Stimulated activated CD8-positive, alpha-beta memory T cell treated with anti-CD3 and anti-CD28 coated beads, Interleukin-2, amount 100 ng/mL, for 48 hours (primary cell): ENCODE results near the gene LZTR1.
"Not testable (repeated sequence)": the region's sequence is repeated elsewhere in the genome, so short reads cannot be mapped to it uniquely, and the experiment has no call there.

Experiments used
- DNase-seq, 2 donors: peaks; one replicate each; pipeline ENCODE4 v3.0.0-alpha.2; 2020; ENCODE audit warnings: low read depth in 2 of 2

Gene LZTR1

DNA sequence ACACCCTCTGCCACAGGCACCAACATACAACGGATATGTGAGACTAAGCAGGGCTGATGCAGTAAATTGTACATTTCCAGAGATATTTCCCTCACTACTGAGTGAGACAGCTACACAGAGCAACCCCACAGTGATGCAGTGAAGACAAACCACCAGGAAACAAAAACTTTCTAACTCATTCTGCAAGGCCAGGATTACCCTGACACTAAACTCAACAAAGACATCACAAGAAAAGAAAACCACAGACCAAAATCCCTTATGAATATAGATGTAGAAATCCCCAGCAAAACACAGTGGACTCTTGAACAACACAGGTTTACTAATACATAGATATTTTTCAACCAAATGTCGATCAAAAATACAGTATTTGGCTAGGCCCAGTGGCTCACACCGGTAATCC is 51.8 kb downstream of the LZTR1 start:
- DNase-seq = no peak

DNA sequence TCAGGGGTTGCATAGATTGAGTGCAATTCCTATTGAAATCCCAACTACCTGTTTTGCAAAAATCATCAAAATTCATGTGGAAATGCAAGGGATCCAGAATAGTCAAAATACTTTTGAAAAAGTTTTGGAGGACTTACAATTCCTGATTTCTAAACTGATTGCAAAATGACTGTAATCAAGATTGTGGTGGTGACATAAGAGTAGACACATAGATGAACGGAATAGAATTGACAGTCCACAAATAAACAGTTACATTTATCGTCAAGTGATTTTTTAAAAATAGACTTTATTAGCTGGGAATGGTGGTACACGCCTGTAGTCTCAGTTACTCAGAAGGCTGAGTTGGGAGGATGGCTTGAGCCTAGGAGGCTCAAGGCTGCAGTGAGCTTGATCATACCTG is 52.9 kb downstream of the LZTR1 start:
- DNase-seq = no peak

DNA sequence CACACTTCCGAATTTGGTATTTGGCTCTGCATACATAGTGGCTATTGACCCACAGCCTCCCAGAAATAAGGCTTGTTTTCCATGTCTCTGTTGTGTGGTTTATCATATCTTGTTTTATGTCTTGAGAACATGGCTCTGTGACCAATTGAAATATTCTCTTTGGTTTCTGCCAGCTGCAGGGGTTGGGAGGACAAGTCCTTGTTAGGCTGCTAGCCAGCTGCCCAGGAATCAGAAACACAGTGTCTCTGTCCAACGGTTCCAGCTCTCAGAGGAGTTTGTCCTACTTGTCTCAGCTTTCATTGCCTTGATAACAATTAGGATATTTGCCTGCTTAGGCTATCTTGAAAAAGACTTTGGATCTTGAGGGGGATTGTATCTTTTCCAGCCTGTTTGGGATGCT is 56.3 kb downstream of the LZTR1 start:
- DNase-seq = no peak

DNA sequence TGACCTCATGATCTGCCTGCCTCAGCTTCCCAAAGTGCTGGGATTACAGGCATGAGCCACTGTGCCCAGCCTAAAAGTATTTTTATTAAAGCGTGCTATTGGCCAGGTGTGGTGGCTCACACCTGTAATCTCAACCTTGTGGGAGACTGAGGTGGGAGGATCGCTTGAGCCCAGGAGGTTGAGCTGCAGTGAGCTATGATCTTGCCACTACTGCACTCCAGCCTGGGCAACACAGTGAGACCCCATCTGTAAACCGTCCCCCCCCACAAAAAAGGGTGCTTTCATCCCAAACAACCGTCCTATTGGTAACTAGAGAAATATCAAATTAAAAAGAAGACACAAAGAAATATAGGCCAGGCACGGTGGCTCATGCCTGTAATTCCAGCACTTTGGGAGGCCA is 57.1 kb downstream of the LZTR1 start:
- DNase-seq = not testable (repeated sequence)

DNA sequence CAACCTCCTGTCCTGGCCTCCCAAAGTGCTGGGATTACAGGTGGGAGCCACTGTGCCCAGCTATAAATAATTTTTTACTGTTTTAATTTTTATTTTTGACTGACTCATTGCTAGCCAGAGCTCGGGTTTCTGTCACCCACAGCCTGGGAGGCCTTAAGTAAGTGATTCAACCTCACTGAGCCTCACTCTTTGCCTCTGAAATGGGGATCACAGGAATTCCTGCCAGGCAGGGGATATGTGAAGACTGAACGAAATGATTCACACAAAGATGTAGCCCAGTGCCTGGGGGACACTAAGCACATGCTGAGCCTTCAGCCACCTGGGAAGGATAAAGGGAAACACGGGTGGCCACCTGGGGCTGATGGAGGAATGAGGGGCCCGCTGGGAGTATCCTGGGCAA is 59.8 kb downstream of the LZTR1 start:
- no peak for DNase-seq

DNA sequence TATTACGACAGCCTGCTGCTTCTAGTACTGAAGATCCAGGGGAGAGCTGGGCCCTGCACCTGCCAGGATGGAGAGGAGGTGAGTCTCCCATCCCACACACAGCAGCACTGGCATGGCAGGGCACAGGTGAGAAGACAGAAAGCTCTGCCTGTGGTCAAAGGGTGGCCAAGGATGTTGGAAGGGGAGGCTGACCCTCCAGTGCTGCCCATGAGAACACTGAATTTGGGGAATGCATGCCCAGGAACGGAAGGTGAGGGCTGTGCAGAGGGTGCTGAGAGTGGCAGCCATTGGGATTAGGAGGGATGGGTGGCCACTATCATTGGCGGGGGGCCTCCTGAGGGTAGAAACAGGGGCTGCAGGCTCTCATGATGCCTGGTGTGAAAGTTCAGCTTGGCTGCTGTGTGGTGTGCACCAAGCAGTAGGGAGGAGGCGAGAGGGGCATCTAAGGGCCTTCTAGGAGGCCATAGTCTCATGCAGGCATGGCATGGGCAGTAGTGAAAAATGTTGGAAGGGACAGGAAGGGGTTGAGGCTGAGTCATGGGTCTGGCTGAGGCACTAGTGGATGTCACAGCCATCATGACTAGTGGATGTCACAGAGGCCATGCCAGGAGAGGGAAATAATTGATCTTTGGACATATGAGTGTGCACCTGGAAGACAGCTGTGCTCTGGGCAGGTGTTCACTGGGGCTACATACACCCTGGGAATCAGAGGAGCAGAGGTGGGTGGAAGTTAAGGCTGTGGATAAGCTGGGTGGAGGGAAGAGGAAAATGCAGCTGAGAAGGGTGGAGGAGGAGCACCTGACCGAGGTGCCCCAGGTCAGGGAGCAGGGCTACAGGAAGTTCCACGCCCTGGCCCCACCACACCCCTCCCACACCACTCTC is 61.1 kb downstream of the LZTR1 start:
- no peak for DNase-seq

DNA sequence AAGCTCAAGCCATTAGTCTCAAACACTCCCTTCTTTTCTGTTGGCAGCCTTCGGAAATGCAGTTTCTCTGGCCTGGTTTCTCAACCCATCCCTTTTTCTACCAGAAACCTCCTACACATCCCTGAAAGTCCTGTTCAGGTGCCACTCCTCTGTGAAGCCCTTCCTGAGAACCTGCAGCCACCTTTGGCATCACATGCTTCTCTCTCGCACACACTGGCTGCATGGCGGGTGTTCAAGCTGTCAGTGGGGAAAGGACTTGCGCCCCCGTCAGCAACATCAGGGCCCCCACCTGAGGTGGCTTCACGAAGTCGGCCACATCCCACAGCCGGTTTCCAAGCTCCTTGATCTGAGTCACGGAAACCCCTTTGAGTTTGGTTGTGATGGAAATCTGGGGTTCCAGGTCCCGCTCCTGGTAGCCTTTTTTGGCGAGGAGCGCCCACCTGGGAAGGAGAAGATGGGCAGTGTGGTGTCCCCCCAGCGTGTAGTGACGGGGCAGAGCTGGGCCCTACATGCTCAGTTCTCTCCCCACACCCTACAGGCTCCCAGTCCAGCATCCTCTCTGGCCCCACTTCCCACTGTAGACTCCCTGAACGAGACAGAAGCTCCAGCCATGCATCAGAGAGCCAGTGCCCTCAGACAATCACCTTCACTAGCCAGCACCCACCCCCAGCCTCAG is 61.9 kb downstream of the LZTR1 start:
- no peak for DNase-seq

DNA sequence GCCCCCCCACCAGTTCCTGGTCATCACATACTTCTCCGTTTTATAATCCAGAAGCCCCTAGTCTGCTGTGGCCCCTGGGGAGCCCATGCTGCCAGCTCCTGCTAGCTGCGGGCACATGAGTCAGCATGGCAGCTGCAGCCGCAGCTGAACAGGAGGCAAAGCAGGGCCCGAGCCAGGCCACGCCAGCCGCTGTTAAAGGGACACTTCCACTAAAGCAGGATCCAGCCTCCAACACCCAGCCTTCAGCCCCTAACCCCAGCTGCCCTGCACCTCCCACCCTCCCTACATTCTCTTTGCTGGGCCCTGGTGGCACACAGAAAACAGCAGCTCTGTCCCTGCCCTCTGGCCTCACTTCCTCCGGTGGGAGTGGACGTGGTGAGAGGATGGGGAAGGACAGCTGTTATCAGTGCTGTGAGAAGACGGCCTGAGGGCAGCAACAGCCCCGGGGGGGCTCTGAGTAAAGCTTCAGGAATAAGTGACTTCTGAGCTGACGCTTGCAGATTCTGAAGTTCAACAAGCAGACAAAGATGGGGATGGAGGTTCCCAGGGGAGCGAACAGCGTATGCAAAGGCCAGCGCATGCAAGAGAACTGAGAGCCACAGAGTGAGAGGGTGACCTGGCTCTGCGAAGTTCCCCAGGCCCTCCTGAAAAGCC is 63.0 kb downstream of the LZTR1 start:
- DNase-seq = no peak

DNA sequence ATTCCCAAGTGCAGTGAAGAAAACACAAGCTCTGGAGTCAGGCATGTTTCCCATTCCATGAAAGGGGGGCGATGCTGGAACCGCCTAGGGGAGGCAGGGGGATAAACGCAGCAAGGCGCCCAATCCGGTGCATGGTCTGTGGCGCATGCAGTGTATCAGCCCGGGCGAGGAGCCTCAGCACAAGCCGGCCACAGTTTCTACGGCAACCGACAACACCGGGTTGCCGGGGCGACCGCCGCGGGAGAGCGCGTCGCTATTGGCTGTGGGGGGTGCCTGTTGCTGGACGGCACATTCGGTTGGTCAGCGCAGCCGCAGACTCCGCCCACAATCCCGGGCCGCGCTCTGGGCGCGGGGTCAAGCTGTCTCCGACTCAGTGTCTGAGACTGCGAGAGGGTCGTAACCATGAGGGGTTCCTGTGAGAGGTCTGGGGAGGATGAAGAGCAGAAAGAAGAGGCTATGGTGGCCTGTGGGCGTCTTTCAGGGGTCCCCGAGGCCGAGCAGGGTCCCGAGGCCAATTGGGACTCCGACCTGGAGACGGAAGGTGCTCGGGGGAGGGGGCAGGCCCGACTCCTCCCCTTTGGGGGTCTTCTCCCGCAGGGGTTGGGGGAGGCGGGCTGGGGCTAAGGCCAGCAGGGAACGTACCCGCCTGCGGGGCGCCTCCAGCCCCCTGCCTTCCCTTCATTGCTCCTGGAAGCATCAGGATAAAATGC is 63.6 kb downstream of the LZTR1 start, which contains the start of gene LRRC74B:
LRRC74B (plus strand) TSS at position 362 of the 710 bp plus-strand sequence; CDS start at position 403, 41 bp downstream.
- peak; percentile 70 to 78 for DNase-seq

DNA sequence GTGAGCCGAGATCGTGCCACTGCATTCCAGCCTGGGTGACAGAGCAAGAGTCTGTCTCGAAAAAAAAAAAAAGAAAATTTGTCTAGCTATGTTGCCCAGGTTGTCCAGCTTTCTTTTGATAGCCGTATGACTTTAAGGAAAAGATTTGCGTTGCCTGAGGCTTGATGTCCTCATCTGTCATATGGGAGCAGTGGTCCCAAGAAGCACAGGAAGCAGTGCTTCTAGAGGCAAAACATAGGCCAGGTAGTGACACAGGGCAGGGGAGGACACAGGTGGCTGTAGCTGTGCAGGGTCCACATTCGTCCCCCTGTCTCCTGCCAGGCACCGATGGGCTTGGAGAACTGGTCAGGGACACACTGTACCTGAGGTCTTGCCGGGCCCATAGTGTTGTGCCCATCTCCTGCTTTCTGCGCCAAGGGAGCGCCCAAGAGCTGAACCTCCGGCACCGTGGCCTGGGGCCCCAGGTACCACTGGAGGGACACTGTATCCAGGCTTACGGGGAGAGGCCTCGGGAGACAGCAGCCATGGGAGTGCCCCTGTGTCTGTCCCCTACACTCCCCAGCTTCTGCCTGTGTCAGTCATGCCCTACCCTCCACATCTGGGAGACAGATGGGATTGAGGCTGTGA is 65.1 kb downstream of the LZTR1 start:
- no peak for DNase-seq

DNA sequence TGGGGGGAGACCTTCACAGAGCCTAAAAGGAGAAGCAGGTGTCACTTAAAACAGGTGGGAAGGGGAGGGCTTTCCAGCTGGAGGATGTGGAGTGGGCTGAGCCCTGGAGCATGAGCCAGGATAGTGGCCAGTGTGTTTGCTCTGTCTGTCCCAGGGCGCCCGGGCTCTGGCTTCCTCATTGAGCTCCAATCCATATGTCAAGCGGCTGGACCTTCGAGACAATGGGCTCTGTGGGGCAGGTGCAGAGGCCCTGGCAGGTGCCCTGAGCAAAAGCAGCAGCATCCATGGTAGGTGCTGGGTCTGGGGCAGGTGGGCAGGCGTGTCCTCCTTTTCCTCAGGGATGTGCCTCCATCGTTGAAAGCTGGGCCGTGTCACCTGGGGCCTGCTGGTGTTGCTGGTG is 65.6 kb downstream of the LZTR1 start:
- DNase-seq = no peak

DNA sequence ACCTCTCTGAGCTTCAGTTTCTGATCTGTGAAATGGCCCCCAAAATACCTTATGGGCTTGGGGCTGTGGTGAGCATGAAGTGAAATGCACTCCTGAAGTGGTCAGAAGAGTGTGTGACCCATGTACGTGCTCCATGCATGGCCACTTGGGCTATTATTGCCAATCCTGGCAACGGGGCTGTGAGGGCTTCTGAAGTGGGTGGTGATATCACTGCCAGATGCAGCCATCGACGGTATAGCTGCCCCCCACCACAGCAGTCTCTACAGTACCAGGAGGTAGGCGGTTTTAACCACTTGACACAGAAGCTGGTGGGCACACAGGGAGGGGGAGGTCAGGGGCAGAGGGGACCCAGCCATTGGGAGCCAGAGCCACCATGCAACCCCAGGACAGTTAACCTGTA is 66.4 kb downstream of the LZTR1 start:
- not testable (repeated sequence) for DNase-seq
